Breast epithelium (tissue), 3 donors: ENCODE data around the gene MICOS13.

Source experiments
- CTCF ChIP-seq, 3 donors: fragments of 450-650 bp; IDR thresholded peaks; one replicate each; pipeline ENCODE4 v1.5.1; 2016 to 2017; ENCODE audit warnings: antibody characterized with exemption in 3 of 3, mild to moderate bottlenecking in 3 of 3, moderate library complexity in 3 of 3
- POLR2A ChIP-seq: fragments of 450-650 bp; IDR thresholded peaks from one replicate; pipeline ENCODE4 v1.6.1; 2016; ENCODE audit warnings: antibody characterized with exemption, mild to moderate bottlenecking, moderate library complexity

DNA sequence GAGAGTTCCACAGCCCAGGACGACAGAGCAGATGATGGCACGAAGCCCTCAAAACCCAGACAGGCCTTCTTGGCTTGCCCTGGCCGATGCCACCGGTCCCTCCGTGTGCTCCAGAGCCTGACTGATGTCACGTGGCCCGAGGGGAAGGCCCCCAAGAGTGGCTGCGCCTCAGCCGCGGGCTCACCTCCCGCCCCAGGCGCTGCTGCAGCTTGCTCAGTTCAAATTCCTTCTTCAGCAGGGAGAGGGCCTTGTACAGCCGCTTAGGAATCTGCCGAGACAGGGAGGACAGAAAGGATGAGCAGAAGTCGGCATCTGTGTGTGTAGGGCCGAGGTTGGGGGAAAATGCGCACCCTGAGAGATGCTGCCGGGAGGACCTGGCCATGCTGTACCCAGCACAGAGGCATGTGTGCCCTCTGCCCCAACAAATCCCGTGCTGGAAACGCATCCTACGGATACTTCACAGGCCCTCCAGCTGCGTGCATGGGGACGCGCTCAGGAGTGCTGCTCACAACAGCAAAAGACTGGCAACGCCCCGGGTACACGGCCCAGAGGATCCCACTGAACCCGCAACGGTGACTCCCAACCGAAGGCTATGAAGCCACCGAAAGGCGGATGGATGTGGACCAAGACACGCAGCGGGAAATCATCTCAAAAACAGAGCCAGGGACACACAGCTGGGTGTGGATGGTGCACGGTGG, 26.7 kb upstream of the MICOS13 start:
- no peak for TF ChIP-seq POLR2A
- no peak for TF ChIP-seq CTCF (IDR thresholded peaks at IDR 0.05)
